ENCODE measurements around the gene FBXL17.

The FBXL17 gene

DNA sequence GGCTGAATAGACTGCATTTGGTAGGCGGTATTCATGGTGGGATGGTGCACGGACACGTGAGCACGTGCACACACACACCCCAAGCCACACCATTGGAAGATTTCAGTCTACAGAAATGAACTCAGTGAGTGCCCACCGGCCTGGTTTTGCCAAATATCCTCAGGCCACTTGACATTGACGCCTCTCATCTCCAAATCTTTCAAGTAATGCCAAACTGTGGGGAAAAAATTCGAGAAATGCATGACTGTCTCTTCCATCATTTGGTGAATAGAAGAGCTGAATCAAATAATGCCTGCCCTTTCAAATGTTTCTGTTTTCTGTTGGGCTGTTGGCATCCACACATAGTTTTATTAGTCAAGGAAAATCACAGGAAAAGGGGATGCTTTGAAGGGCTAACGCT, 528.9 kb downstream of the FBXL17 start:
- TF ChIP-seq ZNF324 (tag by site-specific recombination; IDR thresholded peaks at IDR 0.05): no peak
- TF ChIP-seq SP3 (tag by site-specific recombination; IDR thresholded peaks at IDR 0.05): no peak
- TF ChIP-seq, protein P1, sequence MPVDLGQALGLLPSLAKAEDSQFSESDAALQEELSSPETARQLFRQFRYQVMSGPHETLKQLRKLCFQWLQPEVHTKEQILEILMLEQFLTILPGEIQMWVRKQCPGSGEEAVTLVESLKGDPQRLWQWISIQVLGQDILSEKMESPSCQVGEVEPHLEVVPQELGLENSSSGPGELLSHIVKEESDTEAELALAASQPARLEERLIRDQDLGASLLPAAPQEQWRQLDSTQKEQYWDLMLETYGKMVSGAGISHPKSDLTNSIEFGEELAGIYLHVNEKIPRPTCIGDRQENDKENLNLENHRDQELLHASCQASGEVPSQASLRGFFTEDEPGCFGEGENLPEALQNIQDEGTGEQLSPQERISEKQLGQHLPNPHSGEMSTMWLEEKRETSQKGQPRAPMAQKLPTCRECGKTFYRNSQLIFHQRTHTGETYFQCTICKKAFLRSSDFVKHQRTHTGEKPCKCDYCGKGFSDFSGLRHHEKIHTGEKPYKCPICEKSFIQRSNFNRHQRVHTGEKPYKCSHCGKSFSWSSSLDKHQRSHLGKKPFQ (tag by site-specific recombination; IDR thresholded peaks at IDR 0.05): no peak
- TF ChIP-seq ZNF426 (tag by site-specific recombination; IDR thresholded peaks at IDR 0.05): no peak
- TF ChIP-seq, protein P2, sequence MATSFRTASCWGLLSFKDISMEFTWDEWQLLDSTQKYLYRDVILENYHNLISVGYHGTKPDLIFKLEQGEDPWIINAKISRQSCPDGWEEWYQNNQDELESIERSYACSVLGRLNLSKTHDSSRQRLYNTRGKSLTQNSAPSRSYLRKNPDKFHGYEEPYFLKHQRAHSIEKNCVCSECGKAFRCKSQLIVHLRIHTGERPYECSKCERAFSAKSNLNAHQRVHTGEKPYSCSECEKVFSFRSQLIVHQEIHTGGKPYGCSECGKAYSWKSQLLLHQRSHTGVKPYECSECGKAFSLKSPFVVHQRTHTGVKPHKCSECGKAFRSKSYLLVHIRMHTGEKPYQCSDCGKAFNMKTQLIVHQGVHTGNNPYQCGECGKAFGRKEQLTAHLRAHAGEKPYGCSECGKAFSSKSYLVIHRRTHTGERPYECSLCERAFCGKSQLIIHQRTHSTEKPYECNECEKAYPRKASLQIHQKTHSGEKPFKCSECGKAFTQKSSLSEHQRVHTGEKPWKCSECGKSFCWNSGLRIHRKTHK (tag by site-specific recombination; IDR thresholded peaks at IDR 0.05): no peak
- TF ChIP-seq ZNF19 (tag by site-specific recombination; IDR thresholded peaks at IDR 0.05; ENCODE audit: low read depth): no peak
- TF ChIP-seq, protein P3, sequence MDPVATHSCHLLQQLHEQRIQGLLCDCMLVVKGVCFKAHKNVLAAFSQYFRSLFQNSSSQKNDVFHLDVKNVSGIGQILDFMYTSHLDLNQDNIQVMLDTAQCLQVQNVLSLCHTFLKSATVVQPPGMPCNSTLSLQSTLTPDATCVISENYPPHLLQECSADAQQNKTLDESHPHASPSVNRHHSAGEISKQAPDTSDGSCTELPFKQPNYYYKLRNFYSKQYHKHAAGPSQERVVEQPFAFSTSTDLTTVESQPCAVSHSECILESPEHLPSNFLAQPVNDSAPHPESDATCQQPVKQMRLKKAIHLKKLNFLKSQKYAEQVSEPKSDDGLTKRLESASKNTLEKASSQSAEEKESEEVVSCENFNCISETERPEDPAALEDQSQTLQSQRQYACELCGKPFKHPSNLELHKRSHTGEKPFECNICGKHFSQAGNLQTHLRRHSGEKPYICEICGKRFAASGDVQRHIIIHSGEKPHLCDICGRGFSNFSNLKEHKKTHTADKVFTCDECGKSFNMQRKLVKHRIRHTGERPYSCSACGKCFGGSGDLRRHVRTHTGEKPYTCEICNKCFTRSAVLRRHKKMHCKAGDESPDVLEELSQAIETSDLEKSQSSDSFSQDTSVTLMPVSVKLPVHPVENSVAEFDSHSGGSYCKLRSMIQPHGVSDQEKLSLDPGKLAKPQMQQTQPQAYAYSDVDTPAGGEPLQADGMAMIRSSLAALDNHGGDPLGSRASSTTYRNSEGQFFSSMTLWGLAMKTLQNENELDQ (tag by site-specific recombination; IDR thresholded peaks at IDR 0.05; ENCODE audit: low read depth): no peak
- TF ChIP-seq ZNF132 (tag by site-specific recombination; IDR thresholded peaks at IDR 0.05; ENCODE audit: borderline replicate concordance): no peak
- no peak for TF ChIP-seq ZBTB17 (tag by site-specific recombination; IDR thresholded peaks at IDR 0.05)
- no peak for TF ChIP-seq ZNF202 (tag by site-specific recombination; IDR thresholded peaks at IDR 0.05; ENCODE audit: borderline replicate concordance)
- no peak for TF ChIP-seq ZNF266 (tag by site-specific recombination; IDR thresholded peaks at IDR 0.05; ENCODE audit: low read depth)
- TF ChIP-seq, protein P4, sequence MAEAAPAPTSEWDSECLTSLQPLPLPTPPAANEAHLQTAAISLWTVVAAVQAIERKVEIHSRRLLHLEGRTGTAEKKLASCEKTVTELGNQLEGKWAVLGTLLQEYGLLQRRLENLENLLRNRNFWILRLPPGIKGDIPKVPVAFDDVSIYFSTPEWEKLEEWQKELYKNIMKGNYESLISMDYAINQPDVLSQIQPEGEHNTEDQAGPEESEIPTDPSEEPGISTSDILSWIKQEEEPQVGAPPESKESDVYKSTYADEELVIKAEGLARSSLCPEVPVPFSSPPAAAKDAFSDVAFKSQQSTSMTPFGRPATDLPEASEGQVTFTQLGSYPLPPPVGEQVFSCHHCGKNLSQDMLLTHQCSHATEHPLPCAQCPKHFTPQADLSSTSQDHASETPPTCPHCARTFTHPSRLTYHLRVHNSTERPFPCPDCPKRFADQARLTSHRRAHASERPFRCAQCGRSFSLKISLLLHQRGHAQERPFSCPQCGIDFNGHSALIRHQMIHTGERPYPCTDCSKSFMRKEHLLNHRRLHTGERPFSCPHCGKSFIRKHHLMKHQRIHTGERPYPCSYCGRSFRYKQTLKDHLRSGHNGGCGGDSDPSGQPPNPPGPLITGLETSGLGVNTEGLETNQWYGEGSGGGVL (tag by site-specific recombination; IDR thresholded peaks at IDR 0.05): no peak
- Histone ChIP-seq H3K4me3 (ENCODE audit: low read depth, low read length) (no peak overlapping the region), H3K9me3 (ENCODE audit: control insufficient read depth, insufficient read depth, low read depth, low read length) (no peaks in the 10 kb centered on the region), H3K4me1 (ENCODE audit: control insufficient read depth, insufficient read depth, low read length) (no peaks in the 10 kb centered on the region), H3K36me3 (ENCODE audit: control insufficient read depth in 2 of 2, insufficient read depth in 1 of 2, low read length in 2 of 2) (no peaks in the 10 kb centered on the region), H3K27ac (ENCODE audit: extremely low read depth, low read depth, low read length) (no peak overlapping the region)
- ChIA-PET CTCF (interaction anchor here (0.8 kb wide), 1 partner anchor 606 kb away, joined by 3 read pairs; no protein-coding TSS in a partner anchor), POLR2A (no interaction called here)

DNA sequence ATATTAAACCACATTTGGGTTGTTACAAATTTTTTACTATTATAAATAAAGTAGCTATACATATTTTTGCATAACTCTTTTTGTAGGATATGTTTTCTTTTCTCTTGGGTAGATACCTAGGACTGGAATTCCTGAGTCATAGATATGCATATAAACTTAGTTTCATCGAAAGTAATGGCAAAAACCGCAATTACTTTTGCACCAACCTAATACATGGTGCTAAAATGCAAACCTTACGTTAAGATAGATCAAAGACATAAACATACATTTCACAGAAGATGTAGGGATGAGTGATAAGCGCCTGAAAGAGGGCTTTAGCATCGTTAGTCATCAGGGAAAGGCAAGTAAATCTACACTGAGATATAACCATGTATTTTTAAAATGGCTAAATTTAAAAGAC, 532.8 kb downstream of the FBXL17 start:
- Histone ChIP-seq H3K4me1 (ENCODE audit: control insufficient read depth, insufficient read depth, low read length) (no peaks in the 10 kb centered on the region), H3K9me3 (ENCODE audit: control insufficient read depth, insufficient read depth, low read depth, low read length) (no peaks in the 10 kb centered on the region), H3K27ac (ENCODE audit: extremely low read depth, low read depth, low read length) (no peak overlapping the region), H3K36me3 (ENCODE audit: control insufficient read depth in 2 of 2, insufficient read depth in 1 of 2, low read length in 2 of 2) (no peaks in the 10 kb centered on the region), H3K4me3 (ENCODE audit: low read depth, low read length) (no peak overlapping the region)
- ChIA-PET POLR2A (no interaction called here), CTCF (no interaction called here)
- TF ChIP-seq REPIN1 (tag by site-specific recombination; IDR thresholded peaks at IDR 0.05; ENCODE audit: low read depth) (no peak), ZFHX2 (tag by site-specific recombination; conservative IDR thresholded peaks at IDR 0.05) (no peak), ZBTB1 (tag by site-specific recombination; IDR thresholded peaks at IDR 0.05) (no peak), ZNF792 (tag by site-specific recombination; IDR thresholded peaks at IDR 0.05) (no peak), ZNF169 (tag by site-specific recombination; IDR thresholded peaks at IDR 0.05) (no peak)
- TF ChIP-seq, protein P5, sequence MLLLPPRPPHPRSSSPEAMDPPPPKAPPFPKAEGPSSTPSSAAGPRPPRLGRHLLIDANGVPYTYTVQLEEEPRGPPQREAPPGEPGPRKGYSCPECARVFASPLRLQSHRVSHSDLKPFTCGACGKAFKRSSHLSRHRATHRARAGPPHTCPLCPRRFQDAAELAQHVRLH (tag by site-specific recombination; IDR thresholded peaks at IDR 0.05): no peak
- TF ChIP-seq, protein P6, sequence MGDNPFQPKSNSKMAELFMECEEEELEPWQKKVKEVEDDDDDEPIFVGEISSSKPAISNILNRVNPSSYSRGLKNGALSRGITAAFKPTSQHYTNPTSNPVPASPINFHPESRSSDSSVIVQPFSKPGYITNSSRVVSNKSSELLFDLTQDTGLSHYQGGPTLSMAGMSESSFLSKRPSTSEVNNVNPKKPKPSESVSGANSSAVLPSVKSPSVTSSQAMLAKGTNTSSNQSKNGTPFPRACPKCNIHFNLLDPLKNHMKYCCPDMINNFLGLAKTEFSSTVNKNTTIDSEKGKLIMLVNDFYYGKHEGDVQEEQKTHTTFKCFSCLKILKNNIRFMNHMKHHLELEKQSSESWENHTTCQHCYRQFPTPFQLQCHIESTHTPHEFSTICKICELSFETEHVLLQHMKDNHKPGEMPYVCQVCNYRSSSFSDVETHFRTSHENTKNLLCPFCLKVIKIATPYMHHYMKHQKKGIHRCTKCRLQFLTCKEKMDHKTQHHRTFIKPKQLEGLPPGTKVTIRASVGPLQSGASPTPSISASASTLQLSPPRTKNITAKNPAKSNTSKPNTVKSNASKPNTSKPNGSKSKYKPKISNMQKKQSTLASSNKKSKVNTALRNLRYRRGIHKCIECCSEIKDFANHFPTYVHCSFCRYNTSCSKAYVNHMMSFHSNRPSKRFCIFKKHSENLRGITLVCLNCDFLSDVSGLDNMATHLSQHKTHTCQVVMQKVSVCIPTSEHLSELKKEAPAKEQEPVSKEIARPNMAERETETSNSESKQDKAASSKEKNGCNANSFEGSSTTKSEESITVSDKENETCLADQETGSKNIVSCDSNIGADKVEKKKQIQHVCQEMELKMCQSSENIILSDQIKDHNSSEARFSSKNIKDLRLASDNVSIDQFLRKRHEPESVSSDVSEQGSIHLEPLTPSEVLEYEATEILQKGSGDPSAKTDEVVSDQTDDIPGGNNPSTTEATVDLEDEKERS (tag by site-specific recombination; IDR thresholded peaks at IDR 0.05): no peak
